Heart right ventricle (tissue), 16 donors: ENCODE data around the gene MAD1L1. TPM values are rescaled to one million over a fixed set of nuclear protein-coding genes. Genes with fewer than 3 reads are reported as not detected.

Experiments
- ATAC-seq, 8 donors: fragments of 200-7000 bp; cut with Tn5 transposase; one replicate each; pipeline ENCODE4 v1.9.1; 2020; ENCODE audit warnings: mild to moderate bottlenecking in 8 of 8, moderate library complexity in 8 of 8, moderate number of reproducible peaks in 1 of 8
- DNase-seq, 2 donors: peaks; one replicate each; pipeline ENCODE4 v3.0.0-alpha.2; 2020
- H3K27ac ChIP-seq, 10 donors: fragments of 200-600 bp; sonication (generic) in 2 of 10; one replicate each; pipeline versions ENCODE4 v1.5.0 to v1.8.0; 2020 to 2022; ENCODE audit warnings: mild to moderate bottlenecking in 3 of 10
- H3K27me3 ChIP-seq, 7 donors: fragments of 200-600 bp; one replicate each; pipeline ENCODE4 v1.8.0; 2021 to 2022; ENCODE audit warnings: mild to moderate bottlenecking in 2 of 7
- H3K36me3 ChIP-seq, 9 donors: fragments of 200-600 bp; sonication (generic) in 1 of 9; one replicate each; pipeline versions ENCODE4 v1.5.0 to v1.8.0; 2020 to 2022; ENCODE audit warnings: mild to moderate bottlenecking in 2 of 9
- H3K4me1 ChIP-seq, 9 donors: fragments of 200-600 bp; sonication (generic) in 1 of 9; one replicate each; pipeline versions ENCODE4 v1.5.0 to v1.8.0; 2020 to 2022; ENCODE audit warnings: mild to moderate bottlenecking in 4 of 9
- H3K4me3 ChIP-seq, 10 donors: fragments of 200-600 bp; sonication (generic) in 2 of 10; one replicate each; pipeline versions ENCODE4 v1.5.0 to v1.8.0; 2020 to 2022; ENCODE audit warnings: mild to moderate bottlenecking in 7 of 10, moderate library complexity in 2 of 10
- H3K9me3 ChIP-seq, 11 donors: fragments of 200-600 bp in 10 of 11; sonication (generic) in 2 of 11; one replicate each; pipeline versions ENCODE4 v1.5.0 to v1.8.0; 2013 to 2022; ENCODE audit warnings: mild to moderate bottlenecking in 2 of 11, control low read depth in 1 of 11, moderate library complexity in 1 of 11
- WGBS, 2 donors: extraction: QIAGEN DNeasy Blood & Tissue Kit; methylation state at CpG; one replicate each; pipeline ENCODE4 v1.1.7; 2013; ENCODE audit warnings: inconsistent platforms in 1 of 2; 5-methylcytosine and 5-hydroxymethylcytosine counted together
- intact Hi-C, 10 donors: fragments of 100-400 bp; cut with DNase I; formaldehyde crosslinking; loops; one replicate each; pipeline versions ENCODE4 v1.11.1 to v1.14.2; 2022
- polyA plus RNA-seq, 2 donors: library from polyadenylated mRNA; stranded (reverse); fragments of 200-250 nt; gene quantifications; one replicate each; pipeline ENCODE4 v1.2.3, GENCODE V29; 2013
- total RNA-seq, 10 donors: library from RNA; stranded (reverse); fragmentation: NEBNext Ultra II Directional in 3 of 10; extraction: Animal tissue kit (Norgen Biotek cat#: 25700) in 3 of 10; gene quantifications; one replicate each; pipeline versions ENCODE4 v1.2.1 to v1.2.4, GENCODE V29; 2021 to 2023
- TF ChIP-seq, protein P1 (sequence below), 9 donors: fragments of 200-600 bp; sonication (generic) in 2 of 9; IDR thresholded peaks; one replicate each; pipeline versions ENCODE4 v1.5.0 to v1.8.0; 2021 to 2022; ENCODE audit warnings: antibody characterized with exemption in 9 of 9, mild to moderate bottlenecking in 5 of 9, moderate library complexity in 1 of 9
- donor health status: Arrhythmogenic right ventricular cardiomyopathy.
- donor health status: ischemic (EF 13 %, LVEDD 7.1; RV severe dilation, severe dysfunction).
- donor health status: healthy with polysubstance abuse.
- donor health status: DM: no; HTN: yes; CAD: no.
- donor health status: DM: no; HTN: no; CAD: no.
- donor health status: ischemic (EF 25% LVEDD 6.9; RV normal size, moderate dysfunction).
- donor health status: ischemic (EF 25% LVEDD 5.7; RV mildly dilated, moderate dysfunction).
- donor health status: healthy.
- donor health status: DM: yes; HTN: yes; CAD: no.
- donor health status: Ischemic cardiomyopathy.
- donor health status: ischemic (EF 35%, LVEDD 5.7; RV mildly dilated, moderate dysfunction).
- donor health status: nonischemic (EF 11% LVEDD 7.7; RV severe dilation, severe dysfunction).
- donor health status: DM: yes; HTN: yes; CAD: no.
- donor health status: PGD.
- donor health status: ischemic (EF 29% LVEDD 5.4; RV normal size, mild dysfunction).
- donor health status: nonischemic (EF 23%, LVEDD 6.1; RV moderate dilation, normal function).

MAD1L1 gene
- total and polyA plus RNA-seq, 12 donors: 13.8 to 46.8 (median 20.2) TPM

DNA sequence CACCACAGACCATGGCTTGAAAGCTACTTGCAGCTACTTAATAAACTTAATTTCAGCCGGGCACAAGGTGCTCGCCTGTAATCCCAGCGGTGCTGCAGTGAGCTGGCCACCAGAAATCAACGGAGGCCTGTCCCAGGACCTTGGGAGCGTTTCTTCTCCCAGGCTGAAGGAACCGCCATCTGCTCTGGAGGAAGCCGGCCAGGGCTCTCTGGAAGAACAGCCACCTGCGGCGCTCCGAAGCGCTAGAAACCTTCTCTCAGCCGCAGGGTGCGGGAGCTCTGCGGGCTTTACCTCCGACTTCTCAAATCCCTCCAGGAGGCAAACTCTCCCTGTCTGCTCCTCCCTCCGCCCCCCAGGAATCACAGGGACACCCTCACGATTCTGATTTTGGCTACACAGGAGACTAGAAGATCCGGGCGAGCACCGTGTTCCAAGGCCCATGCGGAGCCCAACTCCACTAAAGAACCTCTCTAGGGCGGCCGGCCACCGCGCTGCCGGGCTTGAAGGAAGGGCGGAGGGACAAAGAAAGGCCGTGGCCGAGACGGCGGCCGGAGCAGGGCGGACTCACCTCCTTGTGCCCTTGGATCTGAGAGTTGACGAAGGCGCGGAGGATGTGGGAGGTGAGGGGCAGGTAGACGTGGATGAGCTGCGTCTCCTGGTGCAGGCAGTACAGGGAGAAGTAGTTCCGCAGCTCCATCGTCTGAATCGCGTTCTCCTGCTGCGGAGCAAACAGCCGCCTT is 23.7 kb upstream of the MAD1L1 start:
- H3K4me1 ChIP-seq: peaks cover 0 to 4% (median 0%) of the 10 kb centered on the region in 9 donors
- TF ChIP-seq, protein P1, sequence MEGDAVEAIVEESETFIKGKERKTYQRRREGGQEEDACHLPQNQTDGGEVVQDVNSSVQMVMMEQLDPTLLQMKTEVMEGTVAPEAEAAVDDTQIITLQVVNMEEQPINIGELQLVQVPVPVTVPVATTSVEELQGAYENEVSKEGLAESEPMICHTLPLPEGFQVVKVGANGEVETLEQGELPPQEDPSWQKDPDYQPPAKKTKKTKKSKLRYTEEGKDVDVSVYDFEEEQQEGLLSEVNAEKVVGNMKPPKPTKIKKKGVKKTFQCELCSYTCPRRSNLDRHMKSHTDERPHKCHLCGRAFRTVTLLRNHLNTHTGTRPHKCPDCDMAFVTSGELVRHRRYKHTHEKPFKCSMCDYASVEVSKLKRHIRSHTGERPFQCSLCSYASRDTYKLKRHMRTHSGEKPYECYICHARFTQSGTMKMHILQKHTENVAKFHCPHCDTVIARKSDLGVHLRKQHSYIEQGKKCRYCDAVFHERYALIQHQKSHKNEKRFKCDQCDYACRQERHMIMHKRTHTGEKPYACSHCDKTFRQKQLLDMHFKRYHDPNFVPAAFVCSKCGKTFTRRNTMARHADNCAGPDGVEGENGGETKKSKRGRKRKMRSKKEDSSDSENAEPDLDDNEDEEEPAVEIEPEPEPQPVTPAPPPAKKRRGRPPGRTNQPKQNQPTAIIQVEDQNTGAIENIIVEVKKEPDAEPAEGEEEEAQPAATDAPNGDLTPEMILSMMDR (IDR thresholded peaks at IDR 0.05): no peak
- H3K27ac ChIP-seq: no peak overlapping the region
- no peaks in the 10 kb centered on the region for H3K9me3 ChIP-seq
- H3K27me3 ChIP-seq: no peaks in the 10 kb centered on the region
- DNase-seq (no peak), ATAC-seq (no peak)
- H3K36me3 ChIP-seq: peaks cover 0 to 56% (median 0%) of the 10 kb centered on the region in 9 donors
- H3K4me3 ChIP-seq: no peak overlapping the region
- WGBS, 2 donors: 93 to 96% methylated on average over 44 of the region's 44 CpGs
- intact Hi-C loops: loop anchor here in 2 of 10 donors (10.0 kb wide), 1 partner anchor 88 kb away; no protein-coding TSS in a partner anchor

DNA sequence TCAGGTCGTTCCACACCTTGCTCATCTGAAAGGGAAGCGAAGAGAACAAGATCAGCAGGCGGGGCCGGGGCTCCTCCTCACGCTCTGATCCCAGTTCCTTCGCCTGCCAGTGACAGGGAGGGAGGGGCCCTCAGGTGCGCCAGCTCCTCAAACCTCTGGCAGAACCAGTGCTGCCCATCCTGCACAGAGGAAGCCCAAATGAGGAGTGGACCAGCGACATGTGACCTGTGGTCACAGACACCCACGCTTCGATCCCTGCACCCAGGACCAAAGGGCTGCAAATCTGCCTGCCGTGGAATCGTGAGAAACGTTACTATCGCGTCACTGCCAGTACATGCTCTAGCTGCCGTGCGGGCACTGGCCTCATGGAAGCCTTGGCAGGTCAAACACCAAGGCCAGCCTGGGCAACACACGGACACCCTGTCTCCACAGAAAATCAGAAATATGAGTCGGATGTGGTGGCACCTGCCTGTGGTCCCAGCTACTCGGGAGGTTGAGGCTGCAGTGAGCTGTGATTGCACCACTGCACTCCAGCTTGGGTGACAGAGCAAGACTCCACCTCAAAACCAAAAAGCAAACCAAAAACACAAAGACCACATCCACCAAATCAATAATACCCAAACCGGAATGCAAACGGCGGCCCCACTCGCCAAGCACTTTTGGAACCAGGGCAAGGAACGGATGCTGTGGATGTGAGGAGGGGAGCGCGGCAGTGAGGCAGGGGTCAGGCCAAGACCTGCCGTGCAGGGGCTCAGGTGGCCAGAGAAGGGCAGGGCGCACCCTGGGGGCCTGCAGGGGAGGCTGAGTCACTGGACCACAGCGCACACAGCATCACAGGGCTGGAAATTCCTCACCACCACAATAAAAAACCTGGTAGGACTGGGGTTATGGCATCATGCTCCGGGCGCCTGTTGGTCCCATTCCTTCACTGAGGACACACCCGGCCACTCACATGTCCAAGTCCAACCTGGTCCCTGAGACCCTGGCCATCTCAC is 22.7 kb upstream of the MAD1L1 start:
- intact Hi-C loops: loop anchor here in 2 of 10 donors (10.0 kb wide), 1 partner anchor 89 kb away; no protein-coding TSS in a partner anchor
- H3K4me3 ChIP-seq: no peak overlapping the region
- peaks cover 0 to 56% (median 0%) of the 10 kb centered on the region in 9 donors for H3K36me3 ChIP-seq
- DNase-seq: no peak
- TF ChIP-seq, protein P1 (IDR thresholded peaks at IDR 0.05): no peak
- no peaks in the 10 kb centered on the region for H3K27me3 ChIP-seq
- H3K4me1 ChIP-seq: no peaks in the 10 kb centered on the region
- ATAC-seq: no peak
- H3K9me3 ChIP-seq: no peaks in the 10 kb centered on the region
- no peak overlapping the region for H3K27ac ChIP-seq
- 94% methylated on average over 33 of the region's 33 CpGs for WGBS, 2 donors

DNA sequence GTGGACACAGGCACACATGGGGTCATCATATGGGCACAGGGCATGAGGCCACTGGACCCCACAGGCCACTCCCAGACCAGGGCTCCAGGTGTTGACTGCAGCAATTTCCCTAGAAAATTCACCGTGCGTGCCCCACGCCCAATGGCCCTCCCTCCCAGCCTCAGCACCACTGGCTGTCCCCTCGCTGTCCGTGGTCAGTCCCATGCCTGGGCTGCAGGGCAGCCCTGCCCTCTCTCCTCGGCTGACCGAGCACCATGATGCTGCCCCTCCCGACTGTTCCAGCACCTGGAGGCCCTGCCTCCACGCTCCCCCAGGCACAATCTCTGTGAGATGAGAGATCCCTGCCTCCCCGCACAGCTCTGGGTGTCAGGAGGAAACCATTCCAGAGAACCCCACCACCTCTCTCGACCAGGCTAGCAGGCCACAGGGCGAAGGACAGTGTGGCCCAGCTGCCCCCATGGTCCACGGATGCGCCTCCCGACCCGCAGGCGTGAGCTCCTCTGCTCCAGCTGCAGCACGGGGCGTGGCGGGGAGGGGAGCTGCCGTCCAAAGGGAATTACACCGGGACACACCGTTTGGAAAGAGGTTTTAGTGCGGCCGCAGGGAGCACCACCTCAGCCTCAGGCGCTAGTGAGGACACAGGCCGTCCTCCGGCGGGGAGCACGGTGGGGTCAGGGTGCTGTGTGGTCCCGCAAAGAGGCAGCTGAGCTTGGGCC is 21.8 kb upstream of the MAD1L1 start:
- Histone ChIP-seq H3K27ac (no peak overlapping the region), H3K9me3 (no peaks in the 10 kb centered on the region), H3K4me3 (no peak overlapping the region), H3K4me1 (peaks cover 0 to 4% (median 0%) of the 10 kb centered on the region in 9 donors), H3K27me3 (no peaks in the 10 kb centered on the region), H3K36me3 (peaks cover 0 to 55% (median 0%) of the 10 kb centered on the region in 9 donors)
- 93 to 94% methylated on average over 31 of the region's 31 CpGs for WGBS, 2 donors
- TF ChIP-seq, protein P1 (IDR thresholded peaks at IDR 0.05): no peak
- ATAC-seq (no peak), DNase-seq (no peak)
- intact Hi-C loops: loop anchor here in 3 of 10 donors (5.0 to 10.0 kb wide), 2 partner anchors 90 to 93 kb away; no protein-coding TSS in a partner anchor
